Mesenchymal stem cell (in vitro differentiated cells and primary cell): ENCODE measurements around the gene OSBPL9. TPM values are rescaled to one million over a fixed set of nuclear protein-coding genes. Genes with fewer than 3 reads are reported as not detected.

ENCODE experiments used
- DNase-seq: peaks from one replicate; pipeline ENCODE4 v3.0.0-alpha.2; 2013
- H2AFZ ChIP-seq: one replicate; pipeline ENCODE4 v1.6.1; 2013; ENCODE audit warnings: low read depth, mild to moderate bottlenecking, control low read depth, inconsistent platforms, low read length, moderate library complexity
- H2AK5ac ChIP-seq: 2 replicates; pipeline ENCODE4 v1.6.1; 2013; ENCODE audit warnings: low read length, moderate library complexity, mild to moderate bottlenecking, inconsistent platforms; ENCODE audit not compliant: severe bottlenecking
- H2BK120ac ChIP-seq: one replicate; pipeline ENCODE4 v1.6.1; 2013; ENCODE audit warnings: low read depth, mild to moderate bottlenecking, inconsistent platforms, low read length, moderate library complexity
- H2BK12ac ChIP-seq, 2 experiments: one replicate each; pipeline ENCODE4 v1.6.1; 2013; ENCODE audit warnings: inconsistent platforms in 2 of 2, low read length in 2 of 2, mild to moderate bottlenecking in 2 of 2, moderate library complexity in 2 of 2, control low read depth in 1 of 2
- H2BK15ac ChIP-seq: one replicate; pipeline ENCODE4 v1.6.1; 2013; ENCODE audit warnings: mild to moderate bottlenecking, low read depth, inconsistent platforms; ENCODE audit not compliant: poor library complexity, severe bottlenecking
- H2BK5ac ChIP-seq: 2 replicates; pipeline ENCODE4 v1.6.1; 2013; ENCODE audit warnings: low read depth, mild to moderate bottlenecking, low read length, control low read depth, inconsistent platforms; ENCODE audit not compliant: poor library complexity, severe bottlenecking
- H3K14ac ChIP-seq, 2 experiments: one replicate each; pipeline ENCODE4 v1.6.1; 2013; ENCODE audit warnings: inconsistent platforms in 2 of 2, low read length in 2 of 2, control low read depth in 1 of 2, mild to moderate bottlenecking in 1 of 2, moderate library complexity in 1 of 2
- H3K18ac ChIP-seq, 2 experiments: one replicate each; pipeline ENCODE4 v1.6.1; 2013; ENCODE audit warnings: inconsistent platforms in 2 of 2, low read length in 2 of 2, control low read depth in 1 of 2, low read depth in 1 of 2, mild to moderate bottlenecking in 1 of 2
- H3K23ac ChIP-seq, 2 experiments: one replicate each; pipeline ENCODE4 v1.6.1; 2013; ENCODE audit warnings: inconsistent platforms in 2 of 2, low read length in 2 of 2, mild to moderate bottlenecking in 2 of 2, moderate library complexity in 2 of 2, control low read depth in 1 of 2
- H3K27ac ChIP-seq: 2 replicates; pipeline ENCODE4 v1.5.1; 2013; ENCODE audit warnings: mild to moderate bottlenecking, moderate library complexity, low read length, control low read depth, inconsistent platforms; ENCODE audit not compliant: poor library complexity, severe bottlenecking
- H3K27me3 ChIP-seq, 2 experiments: 2 replicates each; pipeline versions ENCODE4 v1.6.1 to v1.7.0; 2013; ENCODE audit warnings: low read length in 2 of 2, mild to moderate bottlenecking in 2 of 2, moderate library complexity in 2 of 2, control low read depth in 1 of 2, inconsistent platforms in 1 of 2; ENCODE audit not compliant: control insufficient read depth in 1 of 2, insufficient read depth in 1 of 2
- H3K36me3 ChIP-seq, 2 experiments: 2 replicates each; pipeline versions ENCODE4 v1.6.1 to v1.7.0; 2013; ENCODE audit warnings: low read length in 2 of 2, control low read depth in 1 of 2, inconsistent platforms in 1 of 2, low read depth in 1 of 2, mild to moderate bottlenecking in 1 of 2; ENCODE audit not compliant: insufficient read depth in 2 of 2, control insufficient read depth in 1 of 2
- H3K4ac ChIP-seq, 2 experiments: one replicate each; pipeline ENCODE4 v1.6.1; 2013; ENCODE audit warnings: inconsistent platforms in 2 of 2, low read length in 2 of 2, mild to moderate bottlenecking in 2 of 2, moderate library complexity in 2 of 2, control low read depth in 1 of 2, low read depth in 1 of 2
- H3K4me1 ChIP-seq: 2 replicates; pipeline ENCODE4 v1.6.1; 2013; ENCODE audit warnings: low read depth, low read length, control low read depth; ENCODE audit not compliant: control insufficient read depth, insufficient read depth
- H3K4me2 ChIP-seq: 2 replicates; pipeline ENCODE4 v1.6.1; 2013; ENCODE audit warnings: low read length, mild to moderate bottlenecking, inconsistent platforms; ENCODE audit not compliant: poor library complexity, severe bottlenecking
- H3K4me3 ChIP-seq, 2 experiments: 2 replicates each; pipeline versions ENCODE4 v1.5.1 to v1.7.0; 2013; ENCODE audit warnings: low read length in 2 of 2, mild to moderate bottlenecking in 2 of 2, control low read depth in 1 of 2, low read depth in 1 of 2; ENCODE audit not compliant: insufficient read depth in 1 of 2
- H3K79me1 ChIP-seq: replicated peaks from 2 replicates; pipeline ENCODE4 v1.6.1; 2013; ENCODE audit warnings: mild to moderate bottlenecking, control low read depth, low read length, inconsistent platforms; ENCODE audit not compliant: poor library complexity, severe bottlenecking
- H3K9ac ChIP-seq: 2 replicates; pipeline ENCODE4 v1.7.0; 2013; ENCODE audit warnings: mild to moderate bottlenecking, low read length, moderate library complexity
- H3K9me3 ChIP-seq: 2 replicates; pipeline ENCODE4 v1.7.0; 2013; ENCODE audit warnings: mild to moderate bottlenecking, low read length; ENCODE audit not compliant: control insufficient read depth
- H4K8ac ChIP-seq: one replicate; pipeline ENCODE4 v1.6.1; 2013; ENCODE audit warnings: inconsistent platforms, mild to moderate bottlenecking, low read length, moderate library complexity
- H4K91ac ChIP-seq: one replicate; pipeline ENCODE4 v1.6.1; 2013; ENCODE audit warnings: mild to moderate bottlenecking, low read length, inconsistent platforms
- WGBS: methylation state at CpG from one replicate; pipeline ENCODE4 v1.1.7; 2013; ENCODE audit warnings: mixed read lengths; 5-methylcytosine and 5-hydroxymethylcytosine counted together
- small RNA-seq: library from polyadenylated mRNA; stranded (forward); fragments of <200 nt; extraction: miRNeasy Mini kit (QIAGEN cat#:217004); gene quantifications from one replicate; pipeline ENCODE3, GENCODE V24; 2013; ENCODE audit warnings: low read depth

The OSBPL9 gene

DNA sequence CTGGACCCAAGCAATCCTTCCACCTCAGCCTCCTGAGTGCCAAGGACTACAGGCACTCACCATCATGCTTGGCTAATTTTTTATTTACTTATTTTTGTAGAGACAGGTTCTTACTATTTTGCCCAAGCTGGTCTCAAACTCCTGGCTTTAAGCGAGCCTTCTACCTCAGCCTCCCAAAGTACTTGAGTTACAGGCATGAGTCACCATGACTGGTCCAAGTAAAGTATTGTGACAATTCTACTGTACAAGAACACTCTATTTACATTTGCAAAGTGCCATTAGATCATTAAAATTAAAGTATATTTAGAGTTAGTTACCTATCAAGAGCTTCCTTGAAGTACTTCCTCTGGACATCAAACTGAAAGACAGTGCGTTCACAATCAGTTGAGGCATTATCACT, 216.8 kb downstream of the OSBPL9 start:
- H3K9ac ChIP-seq = no peak overlapping the region
- 85% methylated on average over 1 of the region's 2 CpGs for WGBS
- no peak overlapping the region for H3K23ac ChIP-seq
- H2BK15ac ChIP-seq = no peak overlapping the region
- no peaks in the 10 kb centered on the region for H3K4me1 ChIP-seq
- peak; percentile 24 for DNase-seq
- no peak overlapping the region for H3K4me3 ChIP-seq
- no peaks in the 10 kb centered on the region for H3K27me3 ChIP-seq
- H2BK120ac ChIP-seq = no peak overlapping the region
- no peak overlapping the region for H3K14ac ChIP-seq
- no peak overlapping the region for H4K91ac ChIP-seq
- H3K18ac ChIP-seq = no peak overlapping the region
- H2BK12ac ChIP-seq = no peak overlapping the region
- no peak overlapping the region for H2AFZ ChIP-seq
- no peak overlapping the region for H2AK5ac ChIP-seq
- H4K8ac ChIP-seq = no peak overlapping the region
- peaks cover 12% of the 10 kb centered on the region for H3K79me1 ChIP-seq
- H3K36me3 ChIP-seq = peaks cover 11 to 59% of the 10 kb centered on the region in 2 experiments
- no peak overlapping the region for H3K4me2 ChIP-seq
- no peak overlapping the region for H2BK5ac ChIP-seq
- no peak overlapping the region for H3K4ac ChIP-seq
- no peaks in the 10 kb centered on the region for H3K9me3 ChIP-seq
- no peak overlapping the region for H3K27ac ChIP-seq

- no peak overlapping the region for H3K4me2 ChIP-seq
- no peak overlapping the region for H2AFZ ChIP-seq
- WGBS = 100% methylated on average over 1 of the region's 1 CpG
- H3K23ac ChIP-seq = no peak overlapping the region
- no peaks in the 10 kb centered on the region for H3K9me3 ChIP-seq
- H3K4ac ChIP-seq = no peak overlapping the region
- no peak overlapping the region for H2AK5ac ChIP-seq
- H3K14ac ChIP-seq = no peak overlapping the region
- H3K79me1 ChIP-seq = peaks cover 17% of the 10 kb centered on the region
- no peak overlapping the region for H2BK120ac ChIP-seq
- H2BK5ac ChIP-seq = no peak overlapping the region
- H3K36me3 ChIP-seq = peaks cover 9 to 52% of the 10 kb centered on the region in 2 experiments
- H2BK12ac ChIP-seq = no peak overlapping the region
- no peak for DNase-seq
- no peak overlapping the region for H4K91ac ChIP-seq
- H2BK15ac ChIP-seq = no peak overlapping the region
- H4K8ac ChIP-seq = no peak overlapping the region
- H3K9ac ChIP-seq = no peak overlapping the region
- H3K27ac ChIP-seq = no peak overlapping the region
- H3K4me1 ChIP-seq = peaks cover 1% of the 10 kb centered on the region
- no peaks in the 10 kb centered on the region for H3K27me3 ChIP-seq
- no peak overlapping the region for H3K4me3 ChIP-seq
- H3K18ac ChIP-seq = no peak overlapping the region
Measured at GRCh38 chr1:51837243-51837642, 220.4 kb downstream of the OSBPL9 start.

Small RNA genes lying within 50 kb of the gene (small RNA-seq; reads per million reads assigned to genes)
- gene AL050343.2 (not detected), gene RF00568 (not detected)
